Cardiac fibroblast (primary cell): ENCODE results near the gene BICDL2.

Experiments used
- DNase-seq, 2 donors: peaks; one replicate each; pipeline versions ENCODE4 v3.0.0 to v3.0.0-alpha.2; 2010; ENCODE audit warnings: low read depth in 2 of 2
- H3K4me3 ChIP-seq, 2 donors: replicated peaks in 1 of 2; 1 replicate in 1 of 2; 2 replicates in 1 of 2; pipeline ENCODE4 v1.5.1; 2011; ENCODE audit warnings: low read depth in 2 of 2, low read length in 2 of 2, mild to moderate bottlenecking in 2 of 2, moderate library complexity in 1 of 2
- CTCF ChIP-seq: IDR thresholded peaks from one replicate; pipeline ENCODE4 v1.5.1; 2011; ENCODE audit warnings: low read depth, mild to moderate bottlenecking, low read length, inconsistent platforms

BICDL2 gene

GRCh38 chr16:3051009-3051408 is 14.3 kb upstream of the BICDL2 start:
- no peak for TF ChIP-seq CTCF
- DNase-seq = no peak
- no peak overlapping the region for H3K4me3 ChIP-seq

- no peak for DNase-seq
- TF ChIP-seq CTCF = no peak
- no peak overlapping the region for H3K4me3 ChIP-seq
Measured at GRCh38 chr16:3050487-3050886, 13.7 kb upstream of the BICDL2 start.

- TF ChIP-seq CTCF = no peak
- no peak overlapping the region for H3K4me3 ChIP-seq
- DNase-seq = no peak
Measured at GRCh38 chr16:3049921-3050481, 13.3 kb upstream of the BICDL2 start.

- no peak overlapping the region for H3K4me3 ChIP-seq
- DNase-seq = no peak
- no peak for TF ChIP-seq CTCF
Measured at GRCh38 chr16:3047387-3047720, 10.6 kb upstream of the BICDL2 start.

GRCh38 chr16:3046641-3047386 is 10.1 kb upstream of the BICDL2 start:
- no peak for TF ChIP-seq CTCF
- DNase-seq = no peak
- no peak overlapping the region for H3K4me3 ChIP-seq

GRCh38 chr16:3045758-3046640 is 9.3 kb upstream of the BICDL2 start, which contains the start of gene MMP25:
Gene MMP25, plus strand, starts transcription at chr16:3046561. Its CDS starts 357 bp downstream, at chr16:3046918.
- TF ChIP-seq CTCF = no peak
- no peak for DNase-seq
- peak within 1 kb of the TSS; percentile 44 to 47 for H3K4me3 ChIP-seq
